Loucy (cell line): ENCODE measurements around the gene TELO2.

ENCODE experiments used
- EZH2phosphoT487 ChIP-seq: fragments of 200-600 bp; IDR thresholded peaks from 2 replicates; pipeline ENCODE4 v1.6.1; 2018; ENCODE audit warnings: antibody characterized with exemption, mild to moderate bottlenecking, moderate library complexity, borderline replicate concordance
- TF ChIP-seq, protein P1 (sequence below): fragments of 200-600 bp; sonication (generic); conservative IDR thresholded peaks from 2 replicates; pipeline ENCODE4 v1.5.1; 2014; ENCODE audit warnings: mild to moderate bottlenecking, antibody characterized with exemption, low read length

DNA sequence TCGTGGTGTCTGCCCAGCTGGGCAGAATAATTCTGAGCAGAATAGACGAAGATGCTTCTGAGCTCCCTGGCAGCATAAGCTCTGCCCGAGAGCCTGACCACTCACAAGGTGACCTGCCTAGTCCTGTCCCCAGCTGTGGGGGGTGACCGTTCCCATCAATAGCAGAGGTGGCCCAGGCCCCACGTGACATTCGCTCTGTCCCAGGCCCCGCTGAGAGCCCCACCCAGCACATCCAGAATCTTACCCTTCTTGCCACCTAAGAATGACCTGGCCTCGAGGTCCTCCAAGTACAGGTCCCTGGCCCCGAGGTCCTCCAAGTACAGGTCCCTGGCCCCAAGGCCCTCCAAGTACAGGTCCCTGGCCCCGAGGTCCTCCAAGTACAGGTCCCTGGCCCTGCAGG is 39.6 kb downstream of the TELO2 start:
- TF ChIP-seq, protein P1, sequence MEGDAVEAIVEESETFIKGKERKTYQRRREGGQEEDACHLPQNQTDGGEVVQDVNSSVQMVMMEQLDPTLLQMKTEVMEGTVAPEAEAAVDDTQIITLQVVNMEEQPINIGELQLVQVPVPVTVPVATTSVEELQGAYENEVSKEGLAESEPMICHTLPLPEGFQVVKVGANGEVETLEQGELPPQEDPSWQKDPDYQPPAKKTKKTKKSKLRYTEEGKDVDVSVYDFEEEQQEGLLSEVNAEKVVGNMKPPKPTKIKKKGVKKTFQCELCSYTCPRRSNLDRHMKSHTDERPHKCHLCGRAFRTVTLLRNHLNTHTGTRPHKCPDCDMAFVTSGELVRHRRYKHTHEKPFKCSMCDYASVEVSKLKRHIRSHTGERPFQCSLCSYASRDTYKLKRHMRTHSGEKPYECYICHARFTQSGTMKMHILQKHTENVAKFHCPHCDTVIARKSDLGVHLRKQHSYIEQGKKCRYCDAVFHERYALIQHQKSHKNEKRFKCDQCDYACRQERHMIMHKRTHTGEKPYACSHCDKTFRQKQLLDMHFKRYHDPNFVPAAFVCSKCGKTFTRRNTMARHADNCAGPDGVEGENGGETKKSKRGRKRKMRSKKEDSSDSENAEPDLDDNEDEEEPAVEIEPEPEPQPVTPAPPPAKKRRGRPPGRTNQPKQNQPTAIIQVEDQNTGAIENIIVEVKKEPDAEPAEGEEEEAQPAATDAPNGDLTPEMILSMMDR: no peak
- TF ChIP-seq EZH2phosphoT487: no peak
